HG02970 (cell line): Measurements from ENCODE around the gene ANXA5.
"Not testable (repeated sequence)": the region's sequence is repeated elsewhere in the genome, so short reads cannot be mapped to it uniquely, and the experiment has no call there.

Source experiments
- ATAC-seq: cut with Tn5 transposase; IDR thresholded peaks from one replicate; pipeline ENCODE4 v1.9.1; 2021; ENCODE audit warnings: mild to moderate bottlenecking, moderate library complexity, moderate number of reproducible peaks; ENCODE audit not compliant: unreplicated experiment, low FRiP score

ANXA5 gene

DNA sequence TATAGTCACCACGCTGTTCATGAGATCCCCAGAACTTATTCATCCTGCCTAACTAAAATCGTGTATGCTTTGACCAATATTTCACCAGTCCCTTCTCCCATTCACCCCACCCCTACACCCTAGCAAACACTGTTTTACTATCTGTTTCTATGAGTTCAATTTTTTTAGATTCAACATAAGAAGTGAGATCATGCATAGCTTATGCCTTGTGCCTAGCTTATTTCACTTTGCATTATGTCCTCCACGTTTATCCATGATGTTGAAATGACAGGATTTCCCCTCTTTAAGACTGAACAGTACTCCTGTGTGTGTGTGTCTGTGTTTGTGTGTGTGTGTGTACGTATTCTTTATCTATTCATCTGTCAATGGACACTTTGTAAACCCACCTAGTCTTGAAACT lies 16.8 kb downstream of the ANXA5 start:
- ATAC-seq, result no peak

DNA sequence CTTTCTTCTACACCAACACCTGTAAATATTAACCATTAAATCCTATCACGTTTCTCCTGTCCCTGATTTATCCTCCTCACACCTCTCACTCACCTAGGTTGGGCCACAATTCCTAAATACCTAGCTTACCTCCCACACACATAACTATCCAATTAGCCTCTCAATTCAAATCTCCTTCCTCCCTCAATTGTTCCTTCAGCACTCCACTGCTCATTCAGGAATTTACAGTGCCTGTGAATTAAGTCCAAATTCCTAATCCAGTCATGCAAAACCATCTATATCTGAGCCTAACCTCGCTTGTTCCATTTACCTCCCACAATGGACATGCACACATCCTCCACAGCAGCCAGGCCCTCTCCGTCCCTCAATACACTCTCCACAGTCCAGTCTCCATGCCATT lies 17.5 kb downstream of the ANXA5 start:
- ATAC-seq, result no peak

- ATAC-seq, result no peak
Measured at GRCh38 chr4:121677524-121677923, 19.3 kb downstream of the ANXA5 start.

- ATAC-seq, result no peak
Measured at GRCh38 chr4:121676345-121677075, 20.3 kb downstream of the ANXA5 start.

- no peak for ATAC-seq
Measured at GRCh38 chr4:121675715-121676114, 21.1 kb downstream of the ANXA5 start.

GRCh38 chr4:121674696-121675095 lies 22.1 kb downstream of the ANXA5 start:
- no peak for ATAC-seq

GRCh38 chr4:121674191-121674590 lies 22.6 kb downstream of the ANXA5 start:
- no peak for ATAC-seq

GRCh38 chr4:121669163-121669550 lies 27.6 kb downstream of the ANXA5 start:
- ATAC-seq, result no peak

GRCh38 chr4:121668368-121669162 lies 28.2 kb downstream of the ANXA5 start:
- no peak for ATAC-seq

DNA sequence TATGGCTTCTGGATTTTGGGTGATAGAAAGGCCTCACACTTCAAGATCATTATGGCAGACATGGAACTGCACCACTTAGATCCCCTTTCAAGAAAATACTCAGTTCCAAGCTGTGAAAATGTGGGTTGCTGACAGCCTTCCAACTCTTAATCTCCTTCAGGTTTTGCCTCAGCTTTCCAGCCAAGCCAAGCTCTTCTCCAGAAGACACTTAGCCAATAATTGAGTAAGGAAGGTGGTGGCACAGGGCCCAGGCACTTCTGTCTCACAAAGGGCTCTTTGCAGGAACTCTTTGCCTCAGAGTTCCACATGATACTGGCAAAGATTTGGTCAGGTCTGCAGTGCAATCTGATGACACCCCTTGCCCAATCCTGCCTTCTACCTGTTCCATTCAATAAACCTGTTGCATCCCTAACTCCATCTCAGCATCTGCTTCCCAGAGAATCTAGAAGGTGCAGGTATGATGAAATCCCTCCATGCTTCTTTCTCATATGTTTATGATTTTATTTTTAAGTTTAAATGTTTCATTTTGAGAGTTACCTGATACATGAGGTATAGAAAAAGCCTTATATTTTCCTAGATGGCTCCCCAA lies 30.6 kb downstream of the ANXA5 start:
- no peak for ATAC-seq

GRCh38 chr4:121665371-121665770 lies 31.4 kb downstream of the ANXA5 start:
- ATAC-seq, result no peak

- no peak for ATAC-seq
Measured at GRCh38 chr4:121662225-121662624, 34.6 kb downstream of the ANXA5 start.

- ATAC-seq, result not testable (repeated sequence)
Measured at GRCh38 chr4:121660175-121660933, 36.4 kb downstream of the ANXA5 start.

DNA sequence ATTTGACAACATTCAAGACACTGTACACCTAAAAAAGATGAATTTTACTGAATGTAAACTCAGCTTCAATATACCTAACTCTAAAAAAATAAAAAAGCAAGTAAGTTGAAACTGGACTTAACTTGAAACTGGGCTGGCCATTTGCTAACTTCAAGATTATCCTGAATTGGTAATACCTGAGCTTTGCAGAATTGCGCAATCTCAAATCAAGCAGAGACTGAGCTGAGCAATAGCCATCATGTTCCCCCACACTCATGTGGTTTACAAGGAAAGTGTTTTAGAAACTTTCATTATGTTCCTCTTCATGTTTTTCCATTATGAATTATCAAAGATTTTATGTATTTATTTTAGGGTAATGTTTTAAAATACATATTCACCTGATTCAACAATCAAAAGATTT lies 38.7 kb downstream of the ANXA5 start:
- ATAC-seq, result no peak

DNA sequence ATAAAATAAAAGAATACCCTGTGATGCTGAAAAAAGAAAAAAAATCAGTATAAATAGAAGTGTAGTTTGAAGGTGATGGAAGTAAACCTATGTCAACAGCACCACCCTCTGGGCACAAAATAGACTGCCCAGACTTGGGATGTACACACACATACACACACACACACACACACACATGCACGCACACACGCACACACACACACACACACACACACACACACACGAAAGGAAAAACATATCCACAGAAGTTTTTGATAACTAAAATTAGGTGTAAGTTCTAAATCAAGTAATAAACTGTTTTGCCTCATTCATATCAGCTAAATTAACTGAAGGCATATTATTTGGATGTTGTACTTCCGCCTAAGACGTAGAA lies 40.5 kb downstream of the ANXA5 start:
- no peak for ATAC-seq

GRCh38 chr4:121655320-121656268 lies 41.2 kb downstream of the ANXA5 start:
- no peak for ATAC-seq

- peak; percentile 67 for ATAC-seq
Measured at GRCh38 chr4:121654738-121655137, 42.0 kb downstream of the ANXA5 start.

GRCh38 chr4:121653986-121654385 lies 42.8 kb downstream of the ANXA5 start:
- no peak for ATAC-seq

DNA sequence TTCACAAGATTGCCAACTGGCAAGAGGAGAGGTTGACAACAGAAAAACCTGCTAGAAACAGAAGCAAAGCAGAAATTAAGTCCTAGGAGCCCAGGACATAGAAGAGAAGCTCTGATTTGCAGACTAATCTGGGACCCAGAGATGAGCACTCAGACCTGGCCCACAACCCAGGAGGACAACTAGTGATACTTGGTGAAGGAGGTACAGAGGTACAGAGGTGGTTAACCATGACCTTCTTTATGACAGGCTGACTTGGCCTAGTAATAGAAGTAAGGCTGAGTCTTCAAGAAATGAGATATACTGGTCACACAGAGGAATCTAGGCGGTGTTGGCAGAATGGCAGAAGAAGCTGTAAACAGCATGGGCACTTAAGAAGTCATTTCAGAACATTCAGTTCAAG lies 43.6 kb downstream of the ANXA5 start:
- no peak for ATAC-seq

GRCh38 chr4:121651597-121651996 lies 45.2 kb downstream of the ANXA5 start:
- ATAC-seq, result no peak
